CD4-positive, alpha-beta memory T cell (primary cell): Measurements from ENCODE around the gene PPP3R1. TPM values are rescaled to one million over a fixed set of nuclear protein-coding genes. Genes with fewer than 3 reads are reported as not detected.

Experiments used
- CTCF ChIA-PET: fragments of 350-600 bp; sonication (Branson Sonifier 250); formaldehyde crosslinking; loops from one replicate; lab custom pipeline; 2021; ENCODE audit warnings: inconsistent platforms; ENCODE audit not compliant: partially characterized antibody; lab: Charles Lee
- POLR2A ChIA-PET: fragments of 350-600 bp; sonication (Branson Sonifier 250); formaldehyde crosslinking; loops from one replicate; lab custom pipeline; 2021; ENCODE audit not compliant: partially characterized antibody; lab: Charles Lee
- DNase-seq, 5 donors: peaks; one replicate each; pipeline versions ENCODE4 v3.0.0 to v3.0.0-alpha.2; 2020 to 2022; ENCODE audit warnings: mixed read lengths in 1 of 5
- H3K27ac ChIP-seq: one replicate; pipeline ENCODE4 v1.7.0; 2013; ENCODE audit warnings: low read depth, low read length
- H3K27me3 ChIP-seq: 2 replicates; pipeline ENCODE4 v1.7.0; 2013; ENCODE audit warnings: mild to moderate bottlenecking, low read length, moderate library complexity; ENCODE audit not compliant: insufficient read depth
- H3K36me3 ChIP-seq: 2 replicates; pipeline ENCODE4 v1.7.0; 2013; ENCODE audit warnings: mild to moderate bottlenecking, low read length, moderate library complexity; ENCODE audit not compliant: insufficient read depth
- H3K4me1 ChIP-seq: 2 replicates; pipeline ENCODE4 v1.7.0; 2013; ENCODE audit warnings: mild to moderate bottlenecking, low read length, moderate library complexity; ENCODE audit not compliant: insufficient read depth
- H3K4me3 ChIP-seq, 2 donors: one replicate each; pipeline ENCODE4 v1.7.0; 2013; ENCODE audit warnings: low read length in 2 of 2, mild to moderate bottlenecking in 1 of 2
- H3K9me3 ChIP-seq, 2 donors: one replicate each; pipeline ENCODE4 v1.7.0; 2013; ENCODE audit warnings: low read length in 2 of 2, control low read depth in 1 of 2; ENCODE audit not compliant: control insufficient read depth in 1 of 2
- H3K27ac Mint-ChIP-seq, 7 donors: one replicate each; pipeline ENCODE4 v1.8.0; 2020 to 2021; ENCODE audit warnings: mixed read lengths in 7 of 7, mild to moderate bottlenecking in 6 of 7, inconsistent platforms in 3 of 7, moderate library complexity in 3 of 7
- H3K27me3 Mint-ChIP-seq, 2 donors: one replicate each; pipeline ENCODE4 v1.8.0; 2020 to 2021; ENCODE audit warnings: mixed read lengths in 2 of 2
- H3K36me3 Mint-ChIP-seq, 2 donors: one replicate each; pipeline ENCODE4 v1.8.0; 2020 to 2021; ENCODE audit warnings: mixed read lengths in 2 of 2, inconsistent platforms in 1 of 2, mild to moderate bottlenecking in 1 of 2
- H3K4me1 Mint-ChIP-seq, 4 donors: one replicate each; pipeline ENCODE4 v1.8.0; 2020 to 2021; ENCODE audit warnings: mixed read lengths in 4 of 4, mild to moderate bottlenecking in 1 of 4
- H3K4me3 Mint-ChIP-seq, 8 donors: one replicate each; pipeline ENCODE4 v1.8.0; 2020 to 2021; ENCODE audit warnings: mixed read lengths in 8 of 8, mild to moderate bottlenecking in 7 of 8, moderate library complexity in 6 of 8, inconsistent platforms in 3 of 8
- H3K9me3 Mint-ChIP-seq, 8 donors: one replicate each; pipeline ENCODE4 v1.8.0; 2020 to 2021; ENCODE audit warnings: mixed read lengths in 8 of 8, mild to moderate bottlenecking in 5 of 8, inconsistent platforms in 3 of 8, moderate library complexity in 1 of 8
- intact Hi-C: fragments of 100-400 bp; cut with micrococcal nuclease; formaldehyde crosslinking; loops from one replicate; pipeline ENCODE4 v1.15.1; 2023
- polyA plus RNA-seq, 2 donors: library from polyadenylated mRNA; unstranded; fragments of 300-500 nt; fragmentation: Illumina TruSeq; gene quantifications; one replicate each; pipeline ENCODE4 v1.2.3, GENCODE V29; 2021
- total RNA-seq, 2 experiments: library from RNA; stranded (reverse); gene quantifications; one replicate each; pipeline ENCODE4 v1.2.3, GENCODE V29; 2021

Gene PPP3R1
- total and polyA plus RNA-seq, 4 experiments from 2014 or later, result 3.9 to 76.8 (median 40.1) TPM

GRCh38 chr2:68141875-68142274 is 110.5 kb downstream of the PPP3R1 start:
- H3K9me3 Mint-ChIP-seq, result no peaks in the 10 kb centered on the region
- CTCF ChIA-PET, result no interaction called here
- H3K36me3 Mint-ChIP-seq, result peaks cover 26 to 27% of the 10 kb centered on the region in 2 donors

GRCh38 chr2:68135448-68136320 is 116.6 kb downstream of the PPP3R1 start:
- ChIA-PET POLR2A (no interaction called here), CTCF (interaction anchor here (1.2 to 1.3 kb wide), 2 partner anchors 13 to 14 kb away, joined by 4 to 5 read pairs; no protein-coding TSS in a partner anchor)
- Histone ChIP-seq H3K27ac (no peak overlapping the region), H3K36me3 (peaks cover 8% of the 10 kb centered on the region), H3K9me3 (no peaks in the 10 kb centered on the region), H3K4me1 (no peaks in the 10 kb centered on the region), H3K4me3 (no peak overlapping the region), H3K27me3 (no peaks in the 10 kb centered on the region)
- no peaks in the 10 kb centered on the region for H3K27me3 Mint-ChIP-seq
- H3K9me3 Mint-ChIP-seq, result no peaks in the 10 kb centered on the region
- H3K36me3 Mint-ChIP-seq, result peaks cover 44 to 51% of the 10 kb centered on the region in 2 donors
- no peak overlapping the region for H3K27ac Mint-ChIP-seq
- no peak for DNase-seq
- intact Hi-C loops, result no loop called here
- no peaks in the 10 kb centered on the region for H3K4me1 Mint-ChIP-seq
- no peak overlapping the region for H3K4me3 Mint-ChIP-seq

More at GRCh38 chr2:68141875-68142274, 110.5 kb downstream of the PPP3R1 start:
- H3K9me3 ChIP-seq, result no peaks in the 10 kb centered on the region
- POLR2A ChIA-PET, result no interaction called here
- no peak overlapping the region for H3K4me3 ChIP-seq
- no peaks in the 10 kb centered on the region for H3K27me3 ChIP-seq
- H3K36me3 ChIP-seq, result no peaks in the 10 kb centered on the region
- H3K4me1 Mint-ChIP-seq, result no peaks in the 10 kb centered on the region
- H3K27ac ChIP-seq, result no peak overlapping the region
- no peak overlapping the region for H3K27ac Mint-ChIP-seq
- H3K4me1 ChIP-seq, result no peaks in the 10 kb centered on the region
- no peaks in the 10 kb centered on the region for H3K27me3 Mint-ChIP-seq
- H3K4me3 Mint-ChIP-seq, result no peak overlapping the region
- intact Hi-C loops, result no loop called here
- DNase-seq, result no peak

DNA sequence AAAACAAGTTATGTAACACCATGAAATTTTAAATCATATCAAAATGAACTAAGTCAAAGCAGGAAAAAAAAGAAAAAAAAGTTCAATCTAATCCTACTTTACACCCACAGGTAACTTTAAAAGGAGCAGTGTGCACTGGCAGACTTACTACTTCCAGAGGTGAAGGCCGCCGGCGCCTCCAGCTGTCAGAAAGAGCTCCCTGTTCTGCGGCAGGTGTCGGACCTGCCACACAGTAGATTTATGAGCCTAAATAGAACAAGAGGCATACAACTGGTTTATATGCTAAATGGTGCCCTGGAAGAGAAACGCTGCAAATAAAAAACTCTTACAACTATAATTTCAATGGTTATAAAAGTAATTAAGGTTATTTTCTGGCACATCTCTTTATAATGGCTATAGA is 117.8 kb downstream of the PPP3R1 start:
- Histone ChIP-seq H3K27me3 (no peaks in the 10 kb centered on the region), H3K4me1 (no peaks in the 10 kb centered on the region), H3K4me3 (no peak overlapping the region), H3K9me3 (no peaks in the 10 kb centered on the region), H3K36me3 (peaks cover 8% of the 10 kb centered on the region), H3K27ac (no peak overlapping the region)
- intact Hi-C loops, result no loop called here
- H3K4me3 Mint-ChIP-seq, result no peak overlapping the region
- CTCF ChIA-PET, result interaction anchor here (1.0 kb wide), 1 partner anchor 148 kb away, joined by 3 read pairs; no protein-coding TSS in a partner anchor
- no peaks in the 10 kb centered on the region for H3K4me1 Mint-ChIP-seq
- H3K36me3 Mint-ChIP-seq, result peaks cover 41 to 48% of the 10 kb centered on the region in 2 donors
- H3K27me3 Mint-ChIP-seq, result no peaks in the 10 kb centered on the region
- peak overlapping the region in 1 of 7 donors; percentile 23 for H3K27ac Mint-ChIP-seq
- POLR2A ChIA-PET, result no interaction called here
- H3K9me3 Mint-ChIP-seq, result no peaks in the 10 kb centered on the region
- DNase-seq, result no peak

DNA sequence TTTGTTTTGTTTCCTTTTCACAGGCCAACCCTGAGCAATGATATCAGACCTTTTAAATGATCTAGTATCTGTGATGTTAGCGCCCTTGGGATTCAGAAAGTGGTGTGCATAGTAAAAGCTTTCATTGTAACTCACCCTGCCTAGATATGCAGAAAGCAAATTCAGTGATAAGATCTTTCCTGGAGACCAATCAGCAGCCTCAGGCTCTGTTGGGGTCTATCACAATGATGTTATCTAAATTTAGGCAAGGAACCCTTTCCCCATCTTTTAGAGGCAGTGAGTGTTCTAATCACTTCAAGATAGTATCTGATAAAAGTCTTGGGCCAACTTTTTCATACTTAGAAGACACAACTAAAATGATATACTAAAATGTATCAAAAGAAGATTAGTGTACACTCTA is 118.2 kb downstream of the PPP3R1 start:
- Histone ChIP-seq H3K9me3 (no peaks in the 10 kb centered on the region), H3K36me3 (peaks cover 8% of the 10 kb centered on the region), H3K27me3 (no peaks in the 10 kb centered on the region), H3K27ac (no peak overlapping the region), H3K4me1 (no peaks in the 10 kb centered on the region), H3K4me3 (no peak overlapping the region)
- intact Hi-C loops, result no loop called here
- peaks cover 39 to 46% of the 10 kb centered on the region in 2 donors for H3K36me3 Mint-ChIP-seq
- H3K4me1 Mint-ChIP-seq, result no peaks in the 10 kb centered on the region
- H3K9me3 Mint-ChIP-seq, result no peaks in the 10 kb centered on the region
- ChIA-PET POLR2A (no interaction called here), CTCF (interaction anchor here (1.0 to 4.2 kb wide), 2 partner anchors 11 to 148 kb away, joined by 3 to 19 read pairs; no protein-coding TSS in a partner anchor)
- no peak overlapping the region for H3K4me3 Mint-ChIP-seq
- H3K27me3 Mint-ChIP-seq, result no peaks in the 10 kb centered on the region
- H3K27ac Mint-ChIP-seq, result peak overlapping the region in 2 of 7 donors; percentile 4 to 23
- DNase-seq, result no peak

Other genes with a start within 250 kb of the PPP3R1 start
- 10 to 100 TPM; 12.4 to 13.4 TPM for gene C1D, start 189.5 kb downstream of the PPP3R1 start, total RNA-seq
- 10 to 100 TPM in 1 of 2 donors, 1 to 10 TPM in 1; 5.2 to 22.7 TPM for gene C1D, start 189.5 kb downstream of the PPP3R1 start, polyA plus RNA-seq
- 10 to 100 TPM in 1 of 2 experiments, 1 to 10 TPM in 1; 8.7 to 11.3 TPM for gene PNO1, start 94.6 kb downstream of the PPP3R1 start, total RNA-seq
- gene PNO1, start 94.6 kb downstream of the PPP3R1 start, polyA plus RNA-seq, result 10 to 100 TPM; 18.9 to 26.1 TPM
- gene CNRIP1, start 67.4 kb upstream of the PPP3R1 start, total RNA-seq, result under 1 TPM in 1 of 2 experiments, not detected in 1; 0.29 TPM
- gene CNRIP1, start 67.4 kb upstream of the PPP3R1 start, polyA plus RNA-seq, result not detected
- gene PLEK, start 112.8 kb upstream of the PPP3R1 start, total RNA-seq, result 10 to 100 TPM in 1 of 2 experiments, 1 to 10 TPM in 1; 9.1 to 10.7 TPM
- 1 to 10 TPM; 5.7 to 7.3 TPM for gene PLEK, start 112.8 kb upstream of the PPP3R1 start, polyA plus RNA-seq
- gene FBXO48, start 214.8 kb upstream of the PPP3R1 start, total RNA-seq, result 1 to 10 TPM; 6.4 to 6.5 TPM
- gene FBXO48, start 214.8 kb upstream of the PPP3R1 start, polyA plus RNA-seq, result 1 to 10 TPM in 1 of 2 donors, under 1 TPM in 1; 0.67 to 1.2 TPM
- 1 to 10 TPM; 8.2 to 9.5 TPM for gene APLF, start 215.1 kb upstream of the PPP3R1 start, total RNA-seq
- gene APLF, start 215.1 kb upstream of the PPP3R1 start, polyA plus RNA-seq, result 1 to 10 TPM; 2.9 to 3.2 TPM